Panc1 (cell line): ENCODE data around the gene C1orf141.

Experiments
- CTCF ChIP-seq: fragments of 450-650 bp; IDR thresholded peaks from 2 replicates; pipeline ENCODE4 v1.5.1; 2017; ENCODE audit warnings: mild to moderate bottlenecking
- POLR2AphosphoS5 ChIP-seq: IDR thresholded peaks from 2 replicates; pipeline ENCODE4 v1.6.1; 2012; ENCODE audit warnings: mild to moderate bottlenecking, low read depth, low read length, moderate library complexity
- REST ChIP-seq, 2 experiments: IDR thresholded peaks; 2 replicates each; pipeline ENCODE4 v1.6.1; 2011 to 2012; ENCODE audit warnings: low read depth in 2 of 2, control low read depth in 1 of 2, low read length in 1 of 2, mild to moderate bottlenecking in 1 of 2, moderate library complexity in 1 of 2; ENCODE audit not compliant: insufficient read depth in 1 of 2
- SIN3A ChIP-seq: IDR thresholded peaks from 2 replicates; pipeline ENCODE4 v1.6.1; 2012; ENCODE audit warnings: low read depth, mild to moderate bottlenecking, low read length, moderate library complexity, borderline replicate concordance; ENCODE audit not compliant: insufficient read depth

- TF ChIP-seq CTCF (no peak), SIN3A (no peak), REST (IDR thresholded peaks at IDR 0.05; ENCODE audit: insufficient read depth in 1 of 2, low read depth in 2 of 2, low read length in 1 of 2) (no peak), POLR2AphosphoS5 (no peak)
Observed at GRCh38 chr1:67140460-67140859, 5.7 kb upstream of the C1orf141 start.
